Measurements from ENCODE around the gene SIPA1L3. TPM values are rescaled to one million over a fixed set of nuclear protein-coding genes. Genes with fewer than 3 reads are reported as not detected.
A peak's percentile ranks its signal among the peaks of the same experiment; 100 is the strongest.

The SIPA1L3 gene
- total RNA-seq, 1 donor from 2014 or later, result 6.7 TPM

GRCh38 chr19:38142176-38143035, 235.4 kb downstream of the SIPA1L3 start:
- peak; percentile 15 to 54 for DNase-seq (ENCODE audit: low read depth in 2 of 2)

- DNase-seq (ENCODE audit: low read depth in 2 of 2), result no peak
Measured at GRCh38 chr19:38143847-38144246, 236.8 kb downstream of the SIPA1L3 start.

GRCh38 chr19:38144667-38145066, 237.7 kb downstream of the SIPA1L3 start:
- DNase-seq (ENCODE audit: low read depth in 2 of 2), result no peak

- no peak for DNase-seq (ENCODE audit: low read depth in 2 of 2)
Measured at GRCh38 chr19:38145623-38146022, 238.6 kb downstream of the SIPA1L3 start.

- no peak for DNase-seq (ENCODE audit: low read depth in 2 of 2)
Measured at GRCh38 chr19:38148337-38148736, 241.3 kb downstream of the SIPA1L3 start.

- DNase-seq (ENCODE audit: low read depth in 2 of 2), result no peak
Measured at GRCh38 chr19:38149661-38150061, 242.7 kb downstream of the SIPA1L3 start.

GRCh38 chr19:38151242-38151641, 244.2 kb downstream of the SIPA1L3 start:
- no peak for DNase-seq (ENCODE audit: low read depth in 2 of 2)

GRCh38 chr19:38152461-38153379, 245.7 kb downstream of the SIPA1L3 start:
- no peak for DNase-seq (ENCODE audit: low read depth in 2 of 2)

GRCh38 chr19:38155453-38155852, 248.4 kb downstream of the SIPA1L3 start:
- no peak for DNase-seq (ENCODE audit: low read depth in 2 of 2)

- no peak for DNase-seq (ENCODE audit: low read depth in 2 of 2)
Measured at GRCh38 chr19:38158730-38159129, 251.7 kb downstream of the SIPA1L3 start.

- no peak for DNase-seq (ENCODE audit: low read depth in 2 of 2)
Measured at GRCh38 chr19:38162094-38162493, 255.1 kb downstream of the SIPA1L3 start.

- DNase-seq (ENCODE audit: low read depth in 2 of 2), result no peak
Measured at GRCh38 chr19:38162632-38163031, 255.6 kb downstream of the SIPA1L3 start.

GRCh38 chr19:38163419-38164290, 256.6 kb downstream of the SIPA1L3 start:
- no peak for DNase-seq (ENCODE audit: low read depth in 2 of 2)

- DNase-seq (ENCODE audit: low read depth in 2 of 2), result no peak
Measured at GRCh38 chr19:38164526-38164925, 257.5 kb downstream of the SIPA1L3 start.

GRCh38 chr19:38165335-38165734, 258.3 kb downstream of the SIPA1L3 start:
- DNase-seq (ENCODE audit: low read depth in 2 of 2), result no peak

GRCh38 chr19:38168637-38169036, 261.6 kb downstream of the SIPA1L3 start:
- no peak for DNase-seq (ENCODE audit: low read depth in 2 of 2)

GRCh38 chr19:38170334-38170733, 263.3 kb downstream of the SIPA1L3 start:
- DNase-seq (ENCODE audit: low read depth in 2 of 2), result no peak

GRCh38 chr19:38172001-38172400, 265.0 kb downstream of the SIPA1L3 start:
- no peak for DNase-seq (ENCODE audit: low read depth in 2 of 2)

- DNase-seq (ENCODE audit: low read depth in 2 of 2), result peak; percentile 76 to 77
Measured at GRCh38 chr19:38173291-38174041, 266.5 kb downstream of the SIPA1L3 start.

GRCh38 chr19:38175422-38175821, 268.4 kb downstream of the SIPA1L3 start:
- no peak for DNase-seq (ENCODE audit: low read depth in 2 of 2)

GRCh38 chr19:38180071-38180470, 273.1 kb downstream of the SIPA1L3 start:
- DNase-seq (ENCODE audit: low read depth in 2 of 2), result no peak
